ENCODE data around the gene DYSF. TPM values are rescaled to one million over a fixed set of nuclear protein-coding genes. Genes with fewer than 3 reads are reported as not detected.

Gene DYSF
- polyA plus RNA-seq, 4 donors = 0.67 to 5.0 (median 3.2) TPM

- H3K36me3 ChIP-seq (ENCODE audit: control insufficient read depth in 3 of 3, insufficient read depth in 2 of 3, low read depth in 1 of 3, low read length in 3 of 3) = peaks cover 0 to 2% (median 0%) of the 10 kb centered on the region in 3 donors
- 75 to 86% (median 84%) methylated on average over 6 of the region's 6 CpGs for WGBS, 3 donors
- DNase-seq = no peak
- no peak overlapping the region for H3K27ac ChIP-seq (ENCODE audit: low read depth in 1 of 3, low read length in 2 of 3)
- no peak for FAIRE-seq
- H3K4me3 ChIP-seq (ENCODE audit: low read depth in 1 of 3, low read length in 3 of 3) = no peak overlapping the region
- H3K4me1 ChIP-seq (ENCODE audit: control insufficient read depth in 3 of 3, insufficient read depth in 2 of 3, low read depth in 1 of 3, low read length in 2 of 3) = peaks cover 0 to 19% (median 0%) of the 10 kb centered on the region in 3 donors
- no peaks in the 10 kb centered on the region for H3K9me3 ChIP-seq (ENCODE audit: control insufficient read depth in 2 of 2, insufficient read depth in 1 of 2, low read depth in 1 of 2, low read length in 1 of 2)
- H3K27me3 ChIP-seq (ENCODE audit: control insufficient read depth in 3 of 3, insufficient read depth in 3 of 3, low read length in 3 of 3) = no peaks in the 10 kb centered on the region
Observed at GRCh38 chr2:71671203-71671854, 218.0 kb downstream of the DYSF start.

- WGBS, 3 donors = 36 to 70% (median 53%) methylated on average over 24 to 28 of the region's 28 CpGs
- peaks cover 0 to 2% (median 0%) of the 10 kb centered on the region in 3 donors for H3K36me3 ChIP-seq (ENCODE audit: control insufficient read depth in 3 of 3, insufficient read depth in 2 of 3, low read depth in 1 of 3, low read length in 3 of 3)
Observed at GRCh38 chr2:71671895-71672825, 218.8 kb downstream of the DYSF start.

GRCh38 chr2:71672826-71673795, 219.8 kb downstream of the DYSF start:
- Histone ChIP-seq H3K27ac (ENCODE audit: low read depth in 1 of 3, low read length in 2 of 3) (peak overlapping the region in 1 of 3 donors; percentile 34), H3K36me3 (ENCODE audit: control insufficient read depth in 3 of 3, insufficient read depth in 2 of 3, low read depth in 1 of 3, low read length in 3 of 3) (peaks cover 0 to 2% (median 0%) of the 10 kb centered on the region in 3 donors), H3K27me3 (ENCODE audit: control insufficient read depth in 3 of 3, insufficient read depth in 3 of 3, low read length in 3 of 3) (no peaks in the 10 kb centered on the region), H3K4me1 (ENCODE audit: control insufficient read depth in 3 of 3, insufficient read depth in 2 of 3, low read depth in 1 of 3, low read length in 2 of 3) (peaks cover 0 to 19% (median 0%) of the 10 kb centered on the region in 3 donors), H3K4me3 (ENCODE audit: low read depth in 1 of 3, low read length in 3 of 3) (no peak overlapping the region), H3K9me3 (ENCODE audit: control insufficient read depth in 2 of 2, insufficient read depth in 1 of 2, low read depth in 1 of 2, low read length in 1 of 2) (no peaks in the 10 kb centered on the region)
- FAIRE-seq = no peak
- WGBS, 3 donors = 78 to 85% (median 83%) methylated on average over 13 to 14 of the region's 14 CpGs
- DNase-seq = peak in 1 of 2 donors; percentile 28

More at GRCh38 chr2:71671895-71672825, 218.8 kb downstream of the DYSF start:
- Histone ChIP-seq H3K4me1 (ENCODE audit: control insufficient read depth in 3 of 3, insufficient read depth in 2 of 3, low read depth in 1 of 3, low read length in 2 of 3) (peaks cover 0 to 19% (median 0%) of the 10 kb centered on the region in 3 donors), H3K9me3 (ENCODE audit: control insufficient read depth in 2 of 2, insufficient read depth in 1 of 2, low read depth in 1 of 2, low read length in 1 of 2) (no peaks in the 10 kb centered on the region), H3K27ac (ENCODE audit: low read depth in 1 of 3, low read length in 2 of 3) (peak overlapping the region in 1 of 3 donors; percentile 34), H3K4me3 (ENCODE audit: low read depth in 1 of 3, low read length in 3 of 3) (no peak overlapping the region), H3K27me3 (ENCODE audit: control insufficient read depth in 3 of 3, insufficient read depth in 3 of 3, low read length in 3 of 3) (no peaks in the 10 kb centered on the region)
- FAIRE-seq (no peak), DNase-seq (peak in 1 of 2 donors; percentile 67)

- Histone ChIP-seq H3K4me3 (ENCODE audit: low read depth in 1 of 3, low read length in 3 of 3) (no peak overlapping the region), H3K36me3 (ENCODE audit: control insufficient read depth in 3 of 3, insufficient read depth in 2 of 3, low read depth in 1 of 3, low read length in 3 of 3) (peaks cover 0 to 2% (median 0%) of the 10 kb centered on the region in 3 donors), H3K4me1 (ENCODE audit: control insufficient read depth in 3 of 3, insufficient read depth in 2 of 3, low read depth in 1 of 3, low read length in 2 of 3) (peaks cover 0 to 19% (median 0%) of the 10 kb centered on the region in 3 donors), H3K9me3 (ENCODE audit: control insufficient read depth in 2 of 2, insufficient read depth in 1 of 2, low read depth in 1 of 2, low read length in 1 of 2) (no peaks in the 10 kb centered on the region), H3K27ac (ENCODE audit: low read depth in 1 of 3, low read length in 2 of 3) (no peak overlapping the region), H3K27me3 (ENCODE audit: control insufficient read depth in 3 of 3, insufficient read depth in 3 of 3, low read length in 3 of 3) (no peaks in the 10 kb centered on the region)
- WGBS, 3 donors = 91 to 94% (median 92%) methylated on average over 7 of the region's 7 CpGs
- DNase-seq (no peak), FAIRE-seq (no peak)
Observed at GRCh38 chr2:71674158-71674851, 220.9 kb downstream of the DYSF start.

DNA sequence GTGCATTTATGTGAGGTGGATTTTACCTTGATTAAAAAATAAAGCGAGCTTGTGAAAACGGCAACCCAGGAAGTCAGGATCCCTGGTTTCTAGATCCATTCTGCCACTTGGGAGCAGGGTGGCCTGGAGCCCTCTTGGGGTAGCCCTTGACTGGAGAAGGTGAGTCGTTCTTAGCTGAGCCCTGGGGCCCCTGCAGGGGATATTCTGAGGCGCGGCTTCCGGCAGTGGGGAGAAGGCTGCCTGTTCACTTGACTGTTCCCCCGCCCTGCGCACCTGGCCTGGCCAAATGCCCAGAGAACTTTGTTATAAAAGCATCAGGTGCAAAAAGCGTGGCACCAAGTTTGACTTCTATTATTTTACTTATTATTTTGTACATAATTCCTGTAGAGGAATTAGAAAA, 221.9 kb downstream of the DYSF start:
- Histone ChIP-seq H3K27me3 (ENCODE audit: control insufficient read depth in 3 of 3, insufficient read depth in 3 of 3, low read length in 3 of 3) (no peaks in the 10 kb centered on the region), H3K9me3 (ENCODE audit: control insufficient read depth in 2 of 2, insufficient read depth in 1 of 2, low read depth in 1 of 2, low read length in 1 of 2) (no peaks in the 10 kb centered on the region), H3K4me3 (ENCODE audit: low read depth in 1 of 3, low read length in 3 of 3) (no peak overlapping the region), H3K27ac (ENCODE audit: low read depth in 1 of 3, low read length in 2 of 3) (no peak overlapping the region), H3K36me3 (ENCODE audit: control insufficient read depth in 3 of 3, insufficient read depth in 2 of 3, low read depth in 1 of 3, low read length in 3 of 3) (peaks cover 0 to 2% (median 0%) of the 10 kb centered on the region in 3 donors), H3K4me1 (ENCODE audit: control insufficient read depth in 3 of 3, insufficient read depth in 2 of 3, low read depth in 1 of 3, low read length in 2 of 3) (peaks cover 0 to 19% (median 0%) of the 10 kb centered on the region in 3 donors)
- no peak for FAIRE-seq
- WGBS, 3 donors = 24 to 62% (median 33%) methylated on average over 9 of the region's 9 CpGs
- DNase-seq = peak; percentile 80 to 90

GRCh38 chr2:71678874-71679273, 225.5 kb downstream of the DYSF start:
- Histone ChIP-seq H3K27me3 (ENCODE audit: control insufficient read depth in 3 of 3, insufficient read depth in 3 of 3, low read length in 3 of 3) (no peaks in the 10 kb centered on the region), H3K9me3 (ENCODE audit: control insufficient read depth in 2 of 2, insufficient read depth in 1 of 2, low read depth in 1 of 2, low read length in 1 of 2) (no peaks in the 10 kb centered on the region), H3K27ac (ENCODE audit: low read depth in 1 of 3, low read length in 2 of 3) (no peak overlapping the region), H3K36me3 (ENCODE audit: control insufficient read depth in 3 of 3, insufficient read depth in 2 of 3, low read depth in 1 of 3, low read length in 3 of 3) (no peaks in the 10 kb centered on the region), H3K4me3 (ENCODE audit: low read depth in 1 of 3, low read length in 3 of 3) (no peak overlapping the region), H3K4me1 (ENCODE audit: control insufficient read depth in 3 of 3, insufficient read depth in 2 of 3, low read depth in 1 of 3, low read length in 2 of 3) (peaks cover 0 to 6% (median 0%) of the 10 kb centered on the region in 3 donors)
- no peak for FAIRE-seq
- no peak for DNase-seq
- WGBS, 3 donors = 87 to 95% (median 92%) methylated on average over 6 of the region's 6 CpGs

DNA sequence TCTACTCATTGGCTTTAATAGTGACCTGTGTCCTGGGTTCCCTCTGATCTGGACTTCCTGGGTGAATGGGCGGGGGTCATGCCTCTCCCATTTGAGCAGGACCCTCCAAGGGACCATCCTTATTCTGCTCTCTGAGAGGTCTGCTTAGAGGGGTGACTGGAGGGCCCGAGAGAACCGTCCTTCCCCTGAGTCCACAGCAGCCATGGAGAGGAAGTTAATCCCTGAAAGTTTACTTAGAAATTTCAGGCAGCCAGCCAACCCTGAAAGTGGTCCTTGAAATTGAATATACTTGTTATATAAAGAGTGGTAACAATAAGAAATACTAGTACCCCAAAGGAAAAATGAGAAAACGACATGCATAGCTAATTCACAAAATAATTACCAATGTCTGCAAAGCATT, 226.1 kb downstream of the DYSF start:
- no peaks in the 10 kb centered on the region for H3K27me3 ChIP-seq (ENCODE audit: control insufficient read depth in 3 of 3, insufficient read depth in 3 of 3, low read length in 3 of 3)
- DNase-seq (no peak), FAIRE-seq (no peak)
- H3K9me3 ChIP-seq (ENCODE audit: control insufficient read depth in 2 of 2, insufficient read depth in 1 of 2, low read depth in 1 of 2, low read length in 1 of 2) = no peaks in the 10 kb centered on the region
- 29 to 43% (median 31%) methylated on average over 4 of the region's 4 CpGs for WGBS, 3 donors
- no peak overlapping the region for H3K27ac ChIP-seq (ENCODE audit: low read depth in 1 of 3, low read length in 2 of 3)
- no peak overlapping the region for H3K4me3 ChIP-seq (ENCODE audit: low read depth in 1 of 3, low read length in 3 of 3)
- H3K4me1 ChIP-seq (ENCODE audit: control insufficient read depth in 3 of 3, insufficient read depth in 2 of 3, low read depth in 1 of 3, low read length in 2 of 3) = peaks cover 0 to 6% (median 0%) of the 10 kb centered on the region in 3 donors
- H3K36me3 ChIP-seq (ENCODE audit: control insufficient read depth in 3 of 3, insufficient read depth in 2 of 3, low read depth in 1 of 3, low read length in 3 of 3) = no peaks in the 10 kb centered on the region
